SK-N-SH (cell line): ENCODE results near the gene ERC1. TPM values are rescaled to one million over a fixed set of nuclear protein-coding genes. Genes with fewer than 3 reads are reported as not detected.

Experiments
- CTCF ChIA-PET: fragments of 300-600, 350-600 bp; formaldehyde crosslinking; extraction: SDS; loops from one replicate; lab custom pipeline; 2021; lab: Yijun Ruan, JAX
- POLR2A ChIA-PET: fragments of 350-600 bp; sonication (Branson Sonifier 250); formaldehyde crosslinking; extraction: SDS; loops from one replicate; lab custom pipeline; 2020; ENCODE audit warnings: antibody characterized with exemption, inconsistent platforms; lab: Yijun Ruan, JAX
- DNase-seq: peaks from one replicate; pipeline ENCODE4 v3.0.0; 2012
- H2AFZ ChIP-seq: fragments of 200-600 bp; sonication (generic); 2 replicates; pipeline ENCODE4 v1.8.1; 2016; ENCODE audit warnings: antibody characterized with exemption, mild to moderate bottlenecking, low read depth
- H3F3A ChIP-seq: fragments of 200-600 bp; sonication (generic); replicated peaks from 2 replicates; pipeline ENCODE3; 2016; ENCODE audit warnings: antibody characterized with exemption, mild to moderate bottlenecking; ENCODE audit not compliant: insufficient read depth
- H3K27ac ChIP-seq, 2 experiments: fragments of 200-500 bp in 1 of 2; fragments of 200-600 bp in 1 of 2; sonication (Bioruptor generic) in 1 of 2; sonication (generic), shearing (Covaris generic) in 1 of 2; 2 replicates each; pipeline versions ENCODE4 v1.5.1 to v1.6.1; 2014 to 2016; ENCODE audit warnings: low read depth in 2 of 2, inconsistent platforms in 1 of 2, low read length in 1 of 2, mild to moderate bottlenecking in 1 of 2, mixed read lengths in 1 of 2
- H3K27me3 ChIP-seq: fragments of 200-600 bp; sonication (generic), shearing (Covaris generic); 2 replicates; pipeline ENCODE4 v1.6.1; 2016; ENCODE audit warnings: mixed run types; ENCODE audit not compliant: insufficient read depth
- H3K36me3 ChIP-seq, 2 experiments: fragments of 200-500 bp in 1 of 2; fragments of 200-600 bp in 1 of 2; sonication (Bioruptor generic) in 1 of 2; sonication (generic) in 1 of 2; replicated peaks in 1 of 2; 2 replicates each; pipeline versions ENCODE3 to v1.5.1; 2014 to 2016; ENCODE audit warnings: low read length in 1 of 2, mild to moderate bottlenecking in 1 of 2; ENCODE audit not compliant: insufficient read depth in 2 of 2, control insufficient read depth in 1 of 2
- H3K4me1 ChIP-seq, 2 experiments: fragments of 200-500 bp in 1 of 2; fragments of 200-600 bp in 1 of 2; sonication (Bioruptor generic) in 1 of 2; sonication (generic), shearing (Covaris generic) in 1 of 2; 2 replicates each; pipeline versions ENCODE4 v1.5.1 to v1.6.1; 2014 to 2016; ENCODE audit warnings: low read depth in 1 of 2, low read length in 1 of 2, mixed run types in 1 of 2; ENCODE audit not compliant: insufficient read depth in 2 of 2, control insufficient read depth in 1 of 2
- H3K4me2 ChIP-seq: fragments of 200-600 bp; sonication (generic), shearing (Covaris generic); 2 replicates; pipeline ENCODE4 v1.6.1; 2017; ENCODE audit warnings: mixed run types
- H3K4me3 ChIP-seq, 2 experiments: fragments of 200-500 bp in 1 of 2; fragments of 200-600 bp in 1 of 2; sonication (Bioruptor generic) in 1 of 2; sonication (generic), shearing (Covaris generic) in 1 of 2; 2 replicates each; pipeline versions ENCODE4 v1.5.1 to v1.8.1; 2014 to 2016; ENCODE audit warnings: low read depth in 2 of 2, inconsistent platforms in 1 of 2, low read length in 1 of 2, mild to moderate bottlenecking in 1 of 2, mixed read lengths in 1 of 2, moderate library complexity in 1 of 2
- H3K79me2 ChIP-seq: fragments of 200-600 bp; sonication (generic); 2 replicates; pipeline ENCODE4 v1.8.1; 2017; ENCODE audit warnings: mild to moderate bottlenecking; ENCODE audit not compliant: insufficient read depth
- H3K9ac ChIP-seq: fragments of 200-600 bp; sonication (generic); 2 replicates; pipeline ENCODE4 v1.6.1; 2017; ENCODE audit warnings: mixed run types
- H3K9me2 ChIP-seq: fragments of 200-600 bp; sonication (generic); 2 replicates; pipeline ENCODE4 v1.6.1; 2017; ENCODE audit warnings: mixed run types
- H3K9me3 ChIP-seq: fragments of 200-600 bp; sonication (generic); 2 replicates; pipeline ENCODE4 v1.6.1; 2017; ENCODE audit warnings: mixed run types, mild to moderate bottlenecking, moderate library complexity
- H4K20me1 ChIP-seq: fragments of 200-600 bp; sonication (generic); 2 replicates; pipeline ENCODE4 v1.6.1; 2017; ENCODE audit warnings: mild to moderate bottlenecking, mixed run types; ENCODE audit not compliant: insufficient read depth
- CHD2 ChIP-seq: fragments of 150-350 bp; IDR thresholded peaks from 2 replicates; pipeline ENCODE4 v1.6.1; 2018; ENCODE audit warnings: low read length; ENCODE audit not compliant: partially characterized antibody
- ELF1 ChIP-seq: IDR thresholded peaks from 2 replicates; pipeline ENCODE4 v1.4.0; 2012
- EZH2phosphoT487 ChIP-seq: fragments of 200-600 bp; sonication (generic); IDR thresholded peaks from 2 replicates; pipeline ENCODE4 v1.6.1; 2017; ENCODE audit warnings: low read depth, mixed run types, mild to moderate bottlenecking, antibody characterized with exemption, moderate library complexity, borderline replicate concordance
- FOSL2 ChIP-seq: IDR thresholded peaks from 2 replicates; pipeline ENCODE4 v1.4.0; 2012; ENCODE audit warnings: low read depth, mild to moderate bottlenecking, moderate library complexity, borderline replicate concordance
- FOXJ3 ChIP-seq: sonication (generic); formaldehyde crosslinking; IDR thresholded peaks from 2 replicates; pipeline ENCODE4 v1.5.1; 2020; ENCODE audit warnings: mild to moderate bottlenecking, missing genetic modification reagents
- FOXM1 ChIP-seq: IDR thresholded peaks from 2 replicates; pipeline ENCODE4 v1.4.0; 2012; ENCODE audit warnings: low read depth, mild to moderate bottlenecking
- GABPA ChIP-seq: IDR thresholded peaks from 2 replicates; pipeline ENCODE4 v1.4.0; 2012; ENCODE audit warnings: low read depth, mild to moderate bottlenecking
- MEF2A ChIP-seq: IDR thresholded peaks from 2 replicates; pipeline ENCODE4 v1.4.0; 2012; ENCODE audit warnings: low read depth, borderline replicate concordance
- NFIC ChIP-seq: IDR thresholded peaks from 2 replicates; pipeline ENCODE4 v1.4.0; 2012; ENCODE audit warnings: borderline replicate concordance
- NRF1 ChIP-seq: IDR thresholded peaks from 2 replicates; pipeline ENCODE4 v1.6.1; 2012; ENCODE audit warnings: low read depth, mild to moderate bottlenecking, low read length
- RCOR1 ChIP-seq: fragments of 150-350 bp; IDR thresholded peaks from 2 replicates; pipeline ENCODE4 v1.6.1; 2017; ENCODE audit warnings: antibody characterized with exemption, low read length
- TCF12 ChIP-seq: IDR thresholded peaks from 2 replicates; pipeline ENCODE4 v1.4.0; 2012
- YY1 ChIP-seq: IDR thresholded peaks from 2 replicates; pipeline ENCODE4 v1.4.0; 2012; ENCODE audit warnings: low read depth, mild to moderate bottlenecking
- polyA plus RNA-seq, 3 experiments: library from polyadenylated mRNA; depleted of rRNA; stranded (reverse); fragments of >200 nt; gene quantifications; 2 replicates each; pipeline ENCODE4 v1.2.3, GENCODE V29; 2012
- TF ChIP-seq, protein P1 (sequence below): IDR thresholded peaks from 2 replicates; pipeline ENCODE4 v1.4.0; 2012; ENCODE audit warnings: low read depth, borderline replicate concordance
- TF ChIP-seq, protein P2 (sequence below): fragments of 200-600 bp; sonication (generic); IDR thresholded peaks from 2 replicates; pipeline ENCODE4 v1.6.1; 2017; ENCODE audit warnings: antibody characterized with exemption, mild to moderate bottlenecking, moderate library complexity
- TF ChIP-seq, protein P3 (sequence below): IDR thresholded peaks from 2 replicates; pipeline ENCODE4 v1.4.0; 2012; ENCODE audit warnings: low read depth, borderline replicate concordance
- TF ChIP-seq, protein P4 (sequence below): IDR thresholded peaks from 2 replicates; pipeline ENCODE4 v1.6.1; 2012; ENCODE audit warnings: mild to moderate bottlenecking, low read depth, low read length, moderate library complexity
- TF ChIP-seq, protein P5 (sequence below): fragments of 150-350 bp; IDR thresholded peaks from 2 replicates; pipeline ENCODE4 v1.6.1; 2016; ENCODE audit warnings: mild to moderate bottlenecking, low read depth, low read length

ERC1 gene
- polyA plus RNA-seq, 1 of the 3 experiments (the other 2 are of a cell fraction): 7.5 TPM

DNA sequence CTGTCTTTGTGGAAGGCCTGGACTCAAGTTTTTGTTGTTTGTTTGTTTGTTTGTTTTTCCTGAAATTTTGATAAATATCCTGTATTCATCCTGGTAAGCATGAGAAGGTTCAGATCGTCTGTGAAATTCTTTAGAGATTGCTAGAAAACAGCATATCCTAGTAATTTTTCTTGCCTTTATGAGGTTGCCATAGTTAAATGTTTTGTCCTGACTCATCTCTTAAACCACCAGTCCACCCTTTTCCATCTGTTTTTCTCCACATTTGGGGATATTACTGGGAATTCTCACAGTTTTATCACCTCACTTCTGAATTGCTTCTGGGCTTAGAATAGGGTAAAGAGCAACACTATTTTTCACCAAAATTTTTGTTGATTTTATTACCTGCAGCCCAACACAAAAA is 355.1 kb downstream of the ERC1 start (continued):
- TF ChIP-seq, protein P1, sequence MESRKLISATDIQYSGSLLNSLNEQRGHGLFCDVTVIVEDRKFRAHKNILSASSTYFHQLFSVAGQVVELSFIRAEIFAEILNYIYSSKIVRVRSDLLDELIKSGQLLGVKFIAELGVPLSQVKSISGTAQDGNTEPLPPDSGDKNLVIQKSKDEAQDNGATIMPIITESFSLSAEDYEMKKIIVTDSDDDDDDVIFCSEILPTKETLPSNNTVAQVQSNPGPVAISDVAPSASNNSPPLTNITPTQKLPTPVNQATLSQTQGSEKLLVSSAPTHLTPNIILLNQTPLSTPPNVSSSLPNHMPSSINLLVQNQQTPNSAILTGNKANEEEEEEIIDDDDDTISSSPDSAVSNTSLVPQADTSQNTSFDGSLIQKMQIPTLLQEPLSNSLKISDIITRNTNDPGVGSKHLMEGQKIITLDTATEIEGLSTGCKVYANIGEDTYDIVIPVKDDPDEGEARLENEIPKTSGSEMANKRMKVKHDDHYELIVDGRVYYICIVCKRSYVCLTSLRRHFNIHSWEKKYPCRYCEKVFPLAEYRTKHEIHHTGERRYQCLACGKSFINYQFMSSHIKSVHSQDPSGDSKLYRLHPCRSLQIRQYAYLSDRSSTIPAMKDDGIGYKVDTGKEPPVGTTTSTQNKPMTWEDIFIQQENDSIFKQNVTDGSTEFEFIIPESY: no peak
- TF ChIP-seq YY1: no peak
- TF ChIP-seq FOSL2: no peak
- TF ChIP-seq, protein P2, sequence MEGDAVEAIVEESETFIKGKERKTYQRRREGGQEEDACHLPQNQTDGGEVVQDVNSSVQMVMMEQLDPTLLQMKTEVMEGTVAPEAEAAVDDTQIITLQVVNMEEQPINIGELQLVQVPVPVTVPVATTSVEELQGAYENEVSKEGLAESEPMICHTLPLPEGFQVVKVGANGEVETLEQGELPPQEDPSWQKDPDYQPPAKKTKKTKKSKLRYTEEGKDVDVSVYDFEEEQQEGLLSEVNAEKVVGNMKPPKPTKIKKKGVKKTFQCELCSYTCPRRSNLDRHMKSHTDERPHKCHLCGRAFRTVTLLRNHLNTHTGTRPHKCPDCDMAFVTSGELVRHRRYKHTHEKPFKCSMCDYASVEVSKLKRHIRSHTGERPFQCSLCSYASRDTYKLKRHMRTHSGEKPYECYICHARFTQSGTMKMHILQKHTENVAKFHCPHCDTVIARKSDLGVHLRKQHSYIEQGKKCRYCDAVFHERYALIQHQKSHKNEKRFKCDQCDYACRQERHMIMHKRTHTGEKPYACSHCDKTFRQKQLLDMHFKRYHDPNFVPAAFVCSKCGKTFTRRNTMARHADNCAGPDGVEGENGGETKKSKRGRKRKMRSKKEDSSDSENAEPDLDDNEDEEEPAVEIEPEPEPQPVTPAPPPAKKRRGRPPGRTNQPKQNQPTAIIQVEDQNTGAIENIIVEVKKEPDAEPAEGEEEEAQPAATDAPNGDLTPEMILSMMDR: no peak

DNA sequence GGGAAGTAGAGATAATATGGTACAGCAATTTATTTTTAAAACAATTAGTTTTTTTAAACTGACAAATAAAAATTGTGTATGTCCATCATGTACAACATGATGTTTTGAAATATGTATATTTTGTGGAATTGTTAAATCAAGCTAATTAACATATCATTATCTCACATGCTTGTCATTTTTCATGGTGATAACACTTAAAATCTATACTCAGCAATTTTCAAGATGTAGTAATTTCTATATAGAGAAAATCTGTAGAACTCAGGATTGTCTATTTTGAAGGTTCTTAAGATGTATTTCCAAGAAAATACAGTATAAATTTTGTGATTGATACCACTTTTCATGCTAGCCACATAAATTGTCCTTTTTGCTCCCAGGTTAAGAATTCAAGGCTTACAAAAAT is 356.3 kb downstream of the ERC1 start:
- peaks cover 3 to 30% of the 10 kb centered on the region in 2 experiments for H3K4me1 ChIP-seq
- peaks cover 16% of the 10 kb centered on the region for H3F3A ChIP-seq
- H3K36me3 ChIP-seq: no peaks in the 10 kb centered on the region
- H3K27me3 ChIP-seq: no peaks in the 10 kb centered on the region
- no peak overlapping the region for H3K27ac ChIP-seq
- no peak overlapping the region for H3K9ac ChIP-seq
- POLR2A ChIA-PET: no interaction called here
- no peaks in the 10 kb centered on the region for H3K9me3 ChIP-seq
- DNase-seq: no peak
- H3K4me3 ChIP-seq: no peak overlapping the region
- no peaks in the 10 kb centered on the region for H3K9me2 ChIP-seq
- CTCF ChIA-PET: no interaction called here
- H3K79me2 ChIP-seq: no peaks in the 10 kb centered on the region; the same call in 1 of the 2 replicates
- H2AFZ ChIP-seq: no peak overlapping the region
- TF ChIP-seq RCOR1 (no peak), CHD2 (no peak), FOXM1 (no peak), EZH2phosphoT487 (no peak), NFIC (no peak), NRF1 (no peak), GABPA (no peak), ELF1 (no peak), FOXJ3 (no peak), TCF12 (no peak), MEF2A (no peak)
- TF ChIP-seq, protein P3, sequence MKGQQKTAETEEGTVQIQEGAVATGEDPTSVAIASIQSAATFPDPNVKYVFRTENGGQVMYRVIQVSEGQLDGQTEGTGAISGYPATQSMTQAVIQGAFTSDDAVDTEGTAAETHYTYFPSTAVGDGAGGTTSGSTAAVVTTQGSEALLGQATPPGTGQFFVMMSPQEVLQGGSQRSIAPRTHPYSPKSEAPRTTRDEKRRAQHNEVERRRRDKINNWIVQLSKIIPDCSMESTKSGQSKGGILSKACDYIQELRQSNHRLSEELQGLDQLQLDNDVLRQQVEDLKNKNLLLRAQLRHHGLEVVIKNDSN: no peak
- TF ChIP-seq, protein P4, sequence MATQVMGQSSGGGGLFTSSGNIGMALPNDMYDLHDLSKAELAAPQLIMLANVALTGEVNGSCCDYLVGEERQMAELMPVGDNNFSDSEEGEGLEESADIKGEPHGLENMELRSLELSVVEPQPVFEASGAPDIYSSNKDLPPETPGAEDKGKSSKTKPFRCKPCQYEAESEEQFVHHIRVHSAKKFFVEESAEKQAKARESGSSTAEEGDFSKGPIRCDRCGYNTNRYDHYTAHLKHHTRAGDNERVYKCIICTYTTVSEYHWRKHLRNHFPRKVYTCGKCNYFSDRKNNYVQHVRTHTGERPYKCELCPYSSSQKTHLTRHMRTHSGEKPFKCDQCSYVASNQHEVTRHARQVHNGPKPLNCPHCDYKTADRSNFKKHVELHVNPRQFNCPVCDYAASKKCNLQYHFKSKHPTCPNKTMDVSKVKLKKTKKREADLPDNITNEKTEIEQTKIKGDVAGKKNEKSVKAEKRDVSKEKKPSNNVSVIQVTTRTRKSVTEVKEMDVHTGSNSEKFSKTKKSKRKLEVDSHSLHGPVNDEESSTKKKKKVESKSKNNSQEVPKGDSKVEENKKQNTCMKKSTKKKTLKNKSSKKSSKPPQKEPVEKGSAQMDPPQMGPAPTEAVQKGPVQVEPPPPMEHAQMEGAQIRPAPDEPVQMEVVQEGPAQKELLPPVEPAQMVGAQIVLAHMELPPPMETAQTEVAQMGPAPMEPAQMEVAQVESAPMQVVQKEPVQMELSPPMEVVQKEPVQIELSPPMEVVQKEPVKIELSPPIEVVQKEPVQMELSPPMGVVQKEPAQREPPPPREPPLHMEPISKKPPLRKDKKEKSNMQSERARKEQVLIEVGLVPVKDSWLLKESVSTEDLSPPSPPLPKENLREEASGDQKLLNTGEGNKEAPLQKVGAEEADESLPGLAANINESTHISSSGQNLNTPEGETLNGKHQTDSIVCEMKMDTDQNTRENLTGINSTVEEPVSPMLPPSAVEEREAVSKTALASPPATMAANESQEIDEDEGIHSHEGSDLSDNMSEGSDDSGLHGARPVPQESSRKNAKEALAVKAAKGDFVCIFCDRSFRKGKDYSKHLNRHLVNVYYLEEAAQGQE: no peak
- TF ChIP-seq, protein P5, sequence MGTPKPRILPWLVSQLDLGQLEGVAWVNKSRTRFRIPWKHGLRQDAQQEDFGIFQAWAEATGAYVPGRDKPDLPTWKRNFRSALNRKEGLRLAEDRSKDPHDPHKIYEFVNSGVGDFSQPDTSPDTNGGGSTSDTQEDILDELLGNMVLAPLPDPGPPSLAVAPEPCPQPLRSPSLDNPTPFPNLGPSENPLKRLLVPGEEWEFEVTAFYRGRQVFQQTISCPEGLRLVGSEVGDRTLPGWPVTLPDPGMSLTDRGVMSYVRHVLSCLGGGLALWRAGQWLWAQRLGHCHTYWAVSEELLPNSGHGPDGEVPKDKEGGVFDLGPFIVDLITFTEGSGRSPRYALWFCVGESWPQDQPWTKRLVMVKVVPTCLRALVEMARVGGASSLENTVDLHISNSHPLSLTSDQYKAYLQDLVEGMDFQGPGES: no peak
- TF ChIP-seq, protein P1: no peak
- H3K4me2 ChIP-seq: no peak overlapping the region
- no peaks in the 10 kb centered on the region for H4K20me1 ChIP-seq
